ENCODE data around the gene ZNF407. TPM values are rescaled to one million over a fixed set of nuclear protein-coding genes. Genes with fewer than 3 reads are reported as not detected.
"Not testable (repeated sequence)": the region's sequence is repeated elsewhere in the genome, so short reads cannot be mapped to it uniquely, and the experiment has no call there.

The ZNF407 gene
- polyA plus RNA-seq, 4 donors, result 9.2 to 10.3 (median 10.1) TPM

GRCh38 chr18:75081486-75081885, 483.8 kb downstream of the ZNF407 start:
- DNase-seq (ENCODE audit: low read depth in 4 of 4, low spot score in 3 of 4), result no peak

DNA sequence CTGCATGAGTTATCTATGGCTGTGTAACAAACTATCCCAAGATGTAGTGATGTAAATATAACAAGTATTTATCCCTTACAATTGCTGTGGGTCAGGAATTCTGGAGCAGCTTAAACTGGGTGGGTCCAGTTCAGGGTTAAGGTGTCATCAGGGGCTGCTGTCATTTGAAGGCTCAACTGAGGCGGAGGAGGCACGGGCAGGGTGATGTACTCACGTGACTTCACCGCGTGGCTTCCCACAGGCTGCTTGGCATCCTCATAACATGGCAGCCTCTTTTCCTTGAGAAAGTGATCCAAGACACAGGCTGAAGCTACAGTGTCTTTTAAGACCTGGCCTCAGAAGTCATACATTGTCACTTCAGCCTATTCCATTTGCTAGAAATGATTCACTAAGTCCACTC, 485.5 kb downstream of the ZNF407 start:
- no peak for DNase-seq (ENCODE audit: low read depth in 4 of 4, low spot score in 3 of 4)

DNA sequence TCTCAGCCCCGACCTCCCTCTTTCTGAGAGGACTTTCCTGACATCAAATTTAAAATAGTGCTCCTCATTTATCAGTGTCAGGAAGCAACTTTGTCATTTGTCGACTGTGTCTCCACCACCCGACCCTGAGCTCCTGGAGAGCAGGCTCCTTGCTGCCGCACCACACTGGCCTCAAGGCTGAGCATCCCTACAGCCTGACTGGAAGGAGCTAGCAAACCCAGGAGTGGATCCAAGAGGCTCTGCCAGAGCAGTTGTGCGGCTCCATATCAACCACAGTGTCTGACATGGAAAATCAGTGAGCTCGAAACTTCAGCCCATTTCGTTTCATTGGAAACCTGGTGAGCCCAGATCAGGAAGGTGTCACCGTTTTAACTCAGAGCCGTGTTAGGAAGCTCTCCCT, 486.1 kb downstream of the ZNF407 start:
- no peak for DNase-seq (ENCODE audit: low read depth in 4 of 4, low spot score in 3 of 4)

GRCh38 chr18:75085676-75086075, 488.0 kb downstream of the ZNF407 start:
- not testable (repeated sequence) for DNase-seq (ENCODE audit: low read depth in 4 of 4, low spot score in 3 of 4)

GRCh38 chr18:75086494-75087034, 488.9 kb downstream of the ZNF407 start:
- no peak for DNase-seq (ENCODE audit: low read depth in 4 of 4, low spot score in 3 of 4)

GRCh38 chr18:75087119-75088020, 489.7 kb downstream of the ZNF407 start:
- DNase-seq (ENCODE audit: low read depth in 4 of 4, low spot score in 3 of 4), result no peak

DNA sequence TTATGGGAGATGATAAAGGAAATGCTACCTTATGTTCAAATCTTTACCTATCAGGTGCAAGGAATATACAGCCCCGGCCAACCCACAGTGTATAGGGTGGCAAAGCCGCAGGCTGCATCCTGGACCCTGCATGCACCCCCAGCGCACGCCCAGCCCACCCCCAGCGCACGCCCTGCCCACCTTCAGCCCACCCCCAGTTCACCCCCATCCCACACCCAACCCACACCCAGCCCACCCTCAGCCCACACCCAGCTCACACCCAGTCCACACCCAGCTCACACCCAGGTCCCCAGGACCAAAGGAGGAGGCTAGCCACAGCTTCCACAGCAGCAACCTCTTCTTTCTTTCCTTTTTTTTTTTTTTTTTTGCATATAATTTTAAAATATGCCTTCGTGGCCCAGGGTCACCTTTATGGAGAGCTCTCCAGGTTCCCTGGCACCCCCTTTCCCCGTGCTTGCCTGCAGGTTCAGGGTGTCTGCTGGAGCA, 490.4 kb downstream of the ZNF407 start:
- DNase-seq (ENCODE audit: low read depth in 4 of 4, low spot score in 3 of 4), result no peak

DNA sequence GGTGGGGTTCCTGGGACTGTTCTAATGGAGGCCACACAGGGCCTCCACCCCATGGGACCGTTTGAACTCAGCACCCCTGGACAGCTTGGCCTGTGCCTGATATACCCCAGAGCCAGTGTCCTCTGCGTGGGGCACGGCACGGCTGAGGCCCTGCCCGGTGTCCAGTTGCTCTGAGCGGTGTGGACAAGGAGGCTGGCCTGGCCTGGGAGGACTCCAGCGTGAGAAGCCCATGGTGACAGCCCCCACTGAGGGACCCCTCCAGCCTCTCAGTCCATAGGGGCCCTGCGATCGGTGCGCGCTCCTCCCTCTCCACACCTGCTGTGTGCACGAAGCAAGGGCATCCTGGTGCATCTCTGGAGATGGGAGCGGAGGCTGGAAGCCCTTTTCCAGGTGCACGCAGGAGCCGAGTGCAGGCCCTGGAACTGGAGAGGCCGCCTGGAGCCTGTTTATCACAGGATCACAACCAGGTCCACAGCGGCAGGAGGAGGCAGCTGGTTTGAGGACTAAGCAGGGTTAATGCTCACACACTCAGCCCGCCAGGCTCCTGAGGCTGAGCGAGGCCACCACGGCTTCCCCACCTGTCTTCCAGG, 491.0 kb downstream of the ZNF407 start:
- DNase-seq (ENCODE audit: low read depth in 4 of 4, low spot score in 3 of 4), result no peak

GRCh38 chr18:75089748-75090327, 492.2 kb downstream of the ZNF407 start:
- DNase-seq (ENCODE audit: low read depth in 4 of 4, low spot score in 3 of 4), result no peak

DNA sequence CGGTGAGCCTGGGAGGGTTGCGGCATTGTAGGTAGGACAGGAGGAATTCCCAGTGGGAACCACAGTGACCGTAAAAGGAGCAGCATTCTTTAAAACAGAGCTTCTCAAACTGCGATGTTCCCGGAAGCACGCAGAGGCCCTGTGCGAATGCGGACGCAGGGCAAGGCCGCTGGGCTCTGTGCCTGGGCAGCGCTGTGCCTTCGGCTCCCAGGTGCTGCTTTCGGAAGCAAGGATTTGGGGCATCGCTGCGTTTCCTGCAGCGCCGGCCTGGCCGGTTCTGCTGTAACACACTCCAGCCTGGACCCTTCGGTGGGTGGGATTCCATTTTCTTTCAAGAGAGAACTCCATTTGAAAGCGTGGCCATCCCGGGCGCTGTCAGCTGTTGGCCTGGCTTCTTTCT, 492.7 kb downstream of the ZNF407 start:
- no peak for DNase-seq (ENCODE audit: low read depth in 4 of 4, low spot score in 3 of 4)

DNA sequence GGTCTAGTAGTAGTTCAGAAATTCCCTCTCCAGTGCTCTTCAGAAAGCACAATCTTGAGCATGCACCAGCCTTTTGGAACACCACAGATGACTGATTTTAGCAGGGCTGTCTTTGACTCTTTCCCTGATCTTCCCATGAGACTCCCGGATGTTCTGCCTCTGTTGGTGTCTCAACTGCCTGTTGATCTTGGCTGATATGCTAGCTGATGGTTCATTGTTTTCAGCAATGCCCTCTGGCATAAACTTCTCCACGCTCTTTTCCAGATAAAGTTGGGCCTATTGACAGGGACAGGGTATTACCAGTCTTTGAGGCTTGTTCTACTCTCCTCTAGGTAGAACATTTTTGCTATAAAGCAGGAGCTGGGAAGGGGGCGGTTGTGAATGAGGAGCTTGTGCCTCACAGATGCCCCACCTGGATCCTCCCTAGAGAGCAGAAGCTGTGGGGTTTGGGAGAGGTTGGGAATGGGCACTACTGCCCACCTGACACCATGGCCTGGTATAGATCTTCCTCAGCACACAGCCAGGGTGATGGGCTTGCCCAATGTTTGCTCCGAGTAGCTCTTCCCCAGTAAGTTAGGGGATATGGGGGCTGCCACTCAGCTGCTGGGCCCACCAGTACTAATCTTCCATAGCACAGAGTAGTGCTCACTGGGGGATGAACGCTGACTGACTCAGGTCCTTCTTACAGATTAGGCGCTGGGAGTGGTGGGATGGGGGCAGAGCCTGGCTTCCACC, 500.0 kb downstream of the ZNF407 start:
- no peak for DNase-seq (ENCODE audit: low read depth in 4 of 4, low spot score in 3 of 4)

- no peak for DNase-seq (ENCODE audit: low read depth in 4 of 4, low spot score in 3 of 4)
These were observed 503.4 kb downstream of the ZNF407 start for GRCh38 chr18:75100832-75101630.

GRCh38 chr18:75101916-75102315, 504.2 kb downstream of the ZNF407 start:
- no peak for DNase-seq (ENCODE audit: low read depth in 4 of 4, low spot score in 3 of 4)

DNA sequence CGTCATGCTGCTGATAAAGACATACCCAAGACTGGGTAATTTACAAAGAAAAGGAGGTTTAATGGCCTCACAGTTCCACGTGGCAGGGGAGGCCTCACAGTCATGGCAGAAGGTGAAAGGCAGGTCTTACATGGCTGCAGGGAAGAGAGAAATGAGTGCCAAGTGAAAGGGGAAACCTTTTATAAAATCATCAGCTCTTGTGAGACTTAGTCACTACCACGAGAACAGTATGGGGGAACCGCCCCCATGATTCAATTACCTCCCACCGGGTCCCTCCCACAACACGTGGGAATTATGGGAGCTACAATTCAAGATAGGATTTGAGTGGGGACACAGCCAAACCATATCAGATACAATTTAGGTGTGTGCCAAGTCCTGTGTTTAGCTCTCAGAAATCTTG, 506.4 kb downstream of the ZNF407 start:
- DNase-seq (ENCODE audit: low read depth in 4 of 4, low spot score in 3 of 4), result not testable (repeated sequence)

GRCh38 chr18:75104483-75104882, 506.8 kb downstream of the ZNF407 start:
- no peak for DNase-seq (ENCODE audit: low read depth in 4 of 4, low spot score in 3 of 4)

DNA sequence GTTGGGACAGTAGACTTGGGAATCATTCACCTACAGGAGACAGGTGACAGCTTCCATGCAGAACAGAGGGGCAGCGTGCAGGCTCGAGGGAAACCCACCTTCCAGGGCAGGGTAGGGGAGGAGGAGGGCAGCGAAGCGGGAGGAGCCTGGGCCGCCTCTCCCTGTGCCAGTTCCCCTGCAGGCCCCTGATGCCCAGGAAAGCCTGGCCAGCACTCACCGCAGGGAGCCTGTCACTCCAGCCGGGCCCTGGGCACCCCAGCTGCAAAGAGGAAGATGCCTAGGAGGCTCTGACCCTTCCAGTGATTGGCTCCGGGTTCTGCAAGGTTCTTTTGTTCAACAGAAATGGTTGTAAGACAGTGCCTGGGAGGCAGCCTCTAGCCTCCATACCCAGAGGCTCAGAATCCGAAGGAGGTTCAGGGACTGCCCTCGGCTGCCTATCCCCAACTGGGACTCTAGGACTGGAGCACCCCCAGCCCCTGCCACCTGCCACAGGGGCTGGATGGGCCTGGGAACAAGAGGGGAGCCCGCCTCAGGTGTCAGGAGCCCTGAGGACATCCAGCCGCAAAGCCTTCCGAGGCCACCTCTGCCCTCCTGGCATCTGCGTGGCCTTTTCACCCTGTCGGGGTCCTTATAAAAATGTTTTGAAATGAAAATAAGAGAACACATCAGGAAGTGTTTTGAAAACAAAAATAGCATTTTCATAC, 508.0 kb downstream of the ZNF407 start:
- DNase-seq (ENCODE audit: low read depth in 4 of 4, low spot score in 3 of 4), result no peak

- no peak for DNase-seq (ENCODE audit: low read depth in 4 of 4, low spot score in 3 of 4)
These were observed 509.1 kb downstream of the ZNF407 start for GRCh38 chr18:75106746-75107145.

DNA sequence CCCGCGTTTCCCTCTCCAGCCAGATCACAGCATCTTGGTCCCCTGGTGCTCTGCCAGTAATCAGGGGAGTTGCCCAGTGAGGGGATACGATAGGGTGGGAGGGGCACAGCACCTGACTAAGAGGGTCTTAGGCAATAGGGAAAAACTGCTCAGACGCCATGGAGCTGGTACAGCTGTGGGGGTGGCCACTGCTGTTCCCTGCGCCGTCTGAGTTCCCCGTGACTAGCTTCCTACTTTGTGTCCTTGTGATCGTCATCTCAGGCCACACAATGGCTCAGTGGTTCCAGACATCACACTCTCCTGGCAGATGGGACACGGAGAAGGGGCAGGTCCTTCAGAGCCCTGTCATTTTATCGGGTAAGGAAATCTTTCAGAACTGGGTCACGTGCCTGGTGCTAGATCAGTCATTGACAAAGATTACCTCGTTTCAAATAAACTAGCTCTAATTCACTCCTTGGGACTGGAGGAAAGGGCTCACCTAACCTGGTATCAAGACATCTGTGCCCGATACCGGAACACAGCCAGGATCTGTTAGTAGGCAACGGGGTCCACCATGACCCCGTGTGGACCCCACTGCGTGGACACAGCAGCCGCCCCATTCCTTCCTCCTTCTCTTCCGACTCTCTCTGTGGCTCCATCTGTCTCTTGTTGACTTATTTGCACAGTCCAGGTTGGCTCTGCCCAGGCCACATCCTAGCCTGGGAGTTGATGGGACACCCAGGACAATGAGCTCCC, 509.7 kb downstream of the ZNF407 start:
- DNase-seq (ENCODE audit: low read depth in 4 of 4, low spot score in 3 of 4), result no peak

DNA sequence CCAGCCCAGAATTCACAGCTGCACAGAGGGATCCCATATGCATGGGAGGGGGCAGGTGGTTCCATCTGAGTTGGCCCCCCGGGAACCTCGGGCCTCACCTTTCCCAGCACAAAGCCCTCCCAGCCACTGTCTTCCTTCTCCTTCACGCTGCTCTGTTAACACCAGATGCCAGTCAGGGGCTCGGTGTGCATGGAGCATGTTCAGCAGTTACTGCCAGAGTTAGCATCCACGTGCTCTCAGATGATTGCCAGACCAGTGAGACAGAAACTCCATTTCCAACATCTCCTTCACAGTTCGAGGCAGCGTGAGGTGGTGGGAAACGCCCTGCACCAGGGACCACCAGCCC, 510.2 kb downstream of the ZNF407 start:
- no peak for DNase-seq (ENCODE audit: low read depth in 4 of 4, low spot score in 3 of 4)

Measured in left renal pelvis (tissue), 4 donors.